Measurements from ENCODE around the gene HSPG2.
A peak's percentile ranks its signal among the peaks of the same experiment; 100 is the strongest.

The HSPG2 gene

GRCh38 chr1:21930629-21931170 is 6.4 kb downstream of the HSPG2 start:
- TF ChIP-seq TCF12 (IDR thresholded peaks at IDR 0.05; ENCODE audit: low read depth) (no peak), CREB1 (IDR thresholded peaks at IDR 0.05; ENCODE audit: low read depth) (no peak), USF1 (IDR thresholded peaks at IDR 0.05) (no peak), NFIC (IDR thresholded peaks at IDR 0.05) (no peak), TAF1 (IDR thresholded peaks at IDR 0.05; ENCODE audit: low read depth) (no peak), YY1 (IDR thresholded peaks at IDR 0.05; ENCODE audit: low read depth) (no peak), CEBPB (IDR thresholded peaks at IDR 0.05) (no peak), EP300 (IDR thresholded peaks at IDR 0.05; ENCODE audit: borderline replicate concordance) (no peak), REST (IDR thresholded peaks at IDR 0.05; ENCODE audit: low read depth) (no peak), TEAD4 (IDR thresholded peaks at IDR 0.05) (no peak), FOXM1 (IDR thresholded peaks at IDR 0.05; ENCODE audit: borderline replicate concordance, low read depth) (no peak), EGR1 (IDR thresholded peaks at IDR 0.05) (no peak), ZBTB7A (IDR thresholded peaks at IDR 0.05; ENCODE audit: low read depth) (no peak), RAD21 (IDR thresholded peaks at IDR 0.05; ENCODE audit: low read depth) (no peak), MAX (IDR thresholded peaks at IDR 0.05) (no peak)

- TF ChIP-seq USF1 (IDR thresholded peaks at IDR 0.05) (no peak), CREB1 (IDR thresholded peaks at IDR 0.05; ENCODE audit: low read depth) (no peak)
Measured at GRCh38 chr1:21930080-21930571, 7.0 kb downstream of the HSPG2 start.

GRCh38 chr1:21927533-21928237 is 9.4 kb downstream of the HSPG2 start:
- TF ChIP-seq USF1 (IDR thresholded peaks at IDR 0.05) = no peak
- TF ChIP-seq CEBPB (IDR thresholded peaks at IDR 0.05) = no peak
- TF ChIP-seq TEAD4 (IDR thresholded peaks at IDR 0.05) = peak; percentile 37; the same call in 1 of the 2 replicates
- TF ChIP-seq CREB1 (IDR thresholded peaks at IDR 0.05; ENCODE audit: low read depth) = no peak
- TF ChIP-seq NFIC (IDR thresholded peaks at IDR 0.05) = no peak

GRCh38 chr1:21926814-21927532 is 10.1 kb downstream of the HSPG2 start:
- TF ChIP-seq EGR1 (IDR thresholded peaks at IDR 0.05) = no peak
- TF ChIP-seq USF1 (IDR thresholded peaks at IDR 0.05) = no peak
- TF ChIP-seq REST (IDR thresholded peaks at IDR 0.05; ENCODE audit: low read depth) = no peak
- TF ChIP-seq CEBPB (IDR thresholded peaks at IDR 0.05) = no peak
- TF ChIP-seq ZBTB7A (IDR thresholded peaks at IDR 0.05; ENCODE audit: low read depth) = no peak
- no peak for TF ChIP-seq TEAD4 (IDR thresholded peaks at IDR 0.05)
- no peak for TF ChIP-seq EP300 (IDR thresholded peaks at IDR 0.05; ENCODE audit: borderline replicate concordance)
- no peak for TF ChIP-seq RAD21 (IDR thresholded peaks at IDR 0.05; ENCODE audit: low read depth)

GRCh38 chr1:21926065-21926464 is 11.0 kb downstream of the HSPG2 start:
- TF ChIP-seq TCF12 (IDR thresholded peaks at IDR 0.05; ENCODE audit: low read depth) = no peak
- no peak for TF ChIP-seq ZBTB7A (IDR thresholded peaks at IDR 0.05; ENCODE audit: low read depth)
- TF ChIP-seq EGR1 (IDR thresholded peaks at IDR 0.05) = no peak
- no peak for TF ChIP-seq TEAD4 (IDR thresholded peaks at IDR 0.05)
